Measurements from ENCODE around the gene FOXD4L1. TPM values are rescaled to one million over a fixed set of nuclear protein-coding genes. Genes with fewer than 3 reads are reported as not detected.
"Not testable (repeated sequence)": the region's sequence is repeated elsewhere in the genome, so short reads cannot be mapped to it uniquely, and the experiment has no call there.

FOXD4L1 gene
- total RNA-seq, 6 experiments from 2014 or later = 0.07 to 0.19 TPM; not detected in 4

DNA sequence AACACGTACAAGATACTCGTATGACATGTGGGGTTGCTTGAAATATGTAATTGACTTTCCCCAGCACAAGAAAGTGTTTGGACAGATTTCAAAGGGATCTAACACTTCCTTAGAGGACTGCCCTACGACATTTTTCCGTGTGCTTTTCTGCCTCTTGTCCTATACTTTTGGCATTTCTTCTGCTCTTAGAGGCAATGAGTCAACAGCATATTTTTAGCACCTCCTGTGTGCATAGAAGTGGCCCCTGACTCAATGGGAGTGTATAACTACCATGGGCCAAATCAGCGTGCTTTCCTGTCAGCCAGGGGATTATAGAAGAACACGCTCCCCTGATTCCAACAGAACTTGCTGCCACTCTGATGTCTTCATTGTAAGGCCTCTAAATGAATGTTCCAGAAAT, 38.1 kb downstream of the FOXD4L1 start:
- H3K27ac Mint-ChIP-seq; H3K4me3 Mint-ChIP-seq; DNase-seq; H3K4me1 Mint-ChIP-seq (ENCODE audit: low read depth); H3K27me3 Mint-ChIP-seq (ENCODE audit: insufficient read depth); H3K36me3 Mint-ChIP-seq (ENCODE audit: low read depth); H3K9me3 Mint-ChIP-seq: not testable (repeated sequence)

DNA sequence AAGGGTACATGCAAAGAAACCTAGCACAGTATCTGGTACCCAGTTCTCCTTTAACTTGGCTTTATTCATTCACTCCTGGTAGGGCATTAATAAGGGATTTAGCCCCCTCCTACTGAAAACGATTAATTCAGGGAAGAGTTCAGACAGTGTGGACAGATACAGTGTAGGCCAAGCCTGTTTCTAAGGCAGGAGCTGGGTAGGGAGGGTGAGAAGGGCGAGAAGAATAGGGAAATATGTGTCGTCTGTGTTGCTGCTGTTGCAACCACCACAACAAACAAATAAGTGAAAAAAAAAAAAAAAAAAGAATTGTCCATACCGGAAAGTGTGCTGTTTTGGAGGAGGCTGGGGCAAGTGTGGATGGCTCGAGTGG, 42.4 kb downstream of the FOXD4L1 start:
- not testable (repeated sequence) for H3K9me3 Mint-ChIP-seq; DNase-seq; H3K36me3 Mint-ChIP-seq (ENCODE audit: low read depth); H3K27me3 Mint-ChIP-seq (ENCODE audit: insufficient read depth)
- Mint-ChIP-seq H3K4me3 (peak overlapping the region; percentile 81), H3K27ac (peak overlapping the region; percentile 75), H3K4me1 (ENCODE audit: low read depth) (peaks cover 13% of the 10 kb centered on the region; the same call in 1 of the 2 replicates)

- H3K4me1 Mint-ChIP-seq (ENCODE audit: low read depth) = peaks cover 13% of the 10 kb centered on the region; the same call in 1 of the 2 replicates
These were observed 42.9 kb downstream of the FOXD4L1 start for GRCh38 chr2:113541204-113541975.

GRCh38 chr2:113541976-113542485, 43.6 kb downstream of the FOXD4L1 start:
- H3K27ac Mint-ChIP-seq; H3K27me3 Mint-ChIP-seq (ENCODE audit: insufficient read depth); DNase-seq; H3K36me3 Mint-ChIP-seq (ENCODE audit: low read depth); H3K9me3 Mint-ChIP-seq: not testable (repeated sequence)
- peak overlapping the region; percentile 83 for H3K4me3 Mint-ChIP-seq
- H3K4me1 Mint-ChIP-seq (ENCODE audit: low read depth) = peaks cover 13% of the 10 kb centered on the region; the same call in 1 of the 2 replicates

More at GRCh38 chr2:113541204-113541975, 42.9 kb downstream of the FOXD4L1 start:
- not testable (repeated sequence) for DNase-seq; H3K27me3 Mint-ChIP-seq (ENCODE audit: insufficient read depth); H3K9me3 Mint-ChIP-seq; H3K36me3 Mint-ChIP-seq (ENCODE audit: low read depth)
- Mint-ChIP-seq H3K4me3 (peak overlapping the region; percentile 81), H3K27ac (peak overlapping the region; percentile 75)

DNA sequence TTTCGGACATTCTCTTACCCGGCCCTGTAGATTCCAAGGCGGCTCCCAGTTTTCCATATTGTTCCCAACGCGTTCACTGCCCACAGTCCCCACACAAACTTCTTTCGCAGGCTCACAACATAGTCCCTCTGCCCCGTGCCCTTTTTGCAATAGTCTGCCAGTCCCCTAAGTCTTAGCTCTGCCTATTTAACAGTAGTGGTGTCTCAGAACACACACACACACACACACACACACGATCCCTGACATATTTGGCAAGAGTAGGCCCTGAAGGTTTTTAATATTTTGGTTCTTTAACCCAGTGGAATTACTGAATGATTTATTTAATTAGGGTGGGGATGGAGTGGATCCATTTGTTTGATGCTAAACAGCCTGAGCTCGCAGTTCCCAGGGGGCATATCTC, 44.1 kb downstream of the FOXD4L1 start:
- not testable (repeated sequence) for H3K36me3 Mint-ChIP-seq (ENCODE audit: low read depth); H3K9me3 Mint-ChIP-seq; DNase-seq; H3K27me3 Mint-ChIP-seq (ENCODE audit: insufficient read depth)
- Mint-ChIP-seq H3K4me3 (peak overlapping the region; percentile 83), H3K4me1 (ENCODE audit: low read depth) (peaks cover 13% of the 10 kb centered on the region; the same call in 1 of the 2 replicates), H3K27ac (peak overlapping the region; percentile 19; the same call in 1 of the 2 replicates)

Other genes with a start within 250 kb of the FOXD4L1 start
- 1 to 10 TPM in 5 of 6 experiments, under 1 TPM in 1; 0.33 to 6.7 (median 5.1) TPM for gene PAX8, start 219.7 kb upstream of the FOXD4L1 start, total RNA-seq (2021; fragmentation: NEBNext Ultra II Directional; extraction: Animal tissue kit (Norgen Biotek cat#: 25700))
- gene ZNG1B, start 61.0 kb upstream of the FOXD4L1 start, total RNA-seq (2021; fragmentation: NEBNext Ultra II Directional; extraction: Animal tissue kit (Norgen Biotek cat#: 25700)) = 10 to 100 TPM; 19.5 to 32.2 (median 26.2) TPM
- gene RABL2A, start 128.6 kb downstream of the FOXD4L1 start, total RNA-seq (2021; fragmentation: NEBNext Ultra II Directional; extraction: Animal tissue kit (Norgen Biotek cat#: 25700)) = 1 to 10 TPM; 3.7 to 6.5 (median 5.5) TPM

Measured in HFFc6 (cell line).